H9 (cell line): ENCODE data around the gene EXOC8. TPM values are rescaled to one million over a fixed set of nuclear protein-coding genes. Genes with fewer than 3 reads are reported as not detected.

Source experiments
- DNase-seq: peaks from one replicate; pipeline ENCODE4 v3.0.0-alpha.2; 2017
- H2AFZ ChIP-seq: one replicate; pipeline ENCODE4 v1.6.1; 2013; ENCODE audit warnings: mild to moderate bottlenecking, low read length, control low read depth, moderate library complexity
- H2AK5ac ChIP-seq: 2 replicates; pipeline ENCODE4 v1.6.1; 2013; ENCODE audit warnings: low read length, control low read depth, mixed read lengths; ENCODE audit not compliant: insufficient read length
- H2BK120ac ChIP-seq: one replicate; pipeline ENCODE4 v1.6.1; 2013; ENCODE audit warnings: low read depth, mild to moderate bottlenecking, low read length, control low read depth, inconsistent platforms; ENCODE audit not compliant: poor library complexity, severe bottlenecking
- H2BK12ac ChIP-seq: 2 replicates; pipeline ENCODE4 v1.6.1; 2013; ENCODE audit warnings: low read length, control low read depth, mixed read lengths, low read depth; ENCODE audit not compliant: insufficient read length
- H2BK15ac ChIP-seq: 2 replicates; pipeline ENCODE4 v1.6.1; 2013; ENCODE audit warnings: low read depth, low read length, control low read depth
- H2BK20ac ChIP-seq: one replicate; pipeline ENCODE4 v1.6.1; 2013; ENCODE audit warnings: low read depth, mild to moderate bottlenecking, low read length, control low read depth, inconsistent platforms; ENCODE audit not compliant: poor library complexity, severe bottlenecking
- H2BK5ac ChIP-seq: 2 replicates; pipeline ENCODE4 v1.6.1; 2013; ENCODE audit warnings: low read length, control low read depth, mixed read lengths; ENCODE audit not compliant: insufficient read length
- H3K14ac ChIP-seq: 2 replicates; pipeline ENCODE4 v1.6.1; 2013; ENCODE audit warnings: low read length, control low read depth; ENCODE audit not compliant: insufficient read depth
- H3K18ac ChIP-seq: 2 replicates; pipeline ENCODE4 v1.6.1; 2013; ENCODE audit warnings: low read depth, mild to moderate bottlenecking, mixed read lengths, low read length, control low read depth; ENCODE audit not compliant: insufficient read length
- H3K23ac ChIP-seq: 2 replicates; pipeline ENCODE4 v1.6.1; 2013; ENCODE audit warnings: low read length, control low read depth, mixed read lengths, low read depth; ENCODE audit not compliant: insufficient read length
- H3K23me2 ChIP-seq: 2 replicates; pipeline ENCODE4 v1.6.1; 2013; ENCODE audit warnings: low read depth, mild to moderate bottlenecking, mixed read lengths, low read length, control low read depth; ENCODE audit not compliant: insufficient read length, poor library complexity, severe bottlenecking
- H3K27ac ChIP-seq: 2 replicates; pipeline ENCODE4 v1.5.1; 2013; ENCODE audit warnings: low read length, control low read depth, mixed read lengths, low read depth; ENCODE audit not compliant: insufficient read length
- H3K27me3 ChIP-seq: 2 replicates; pipeline ENCODE4 v1.6.1; 2013; ENCODE audit warnings: low read length, control low read depth, inconsistent platforms; ENCODE audit not compliant: insufficient read depth
- H3K4ac ChIP-seq: 2 replicates; pipeline ENCODE4 v1.6.1; 2013; ENCODE audit warnings: low read depth, mild to moderate bottlenecking, control low read depth, inconsistent platforms, low read length, moderate library complexity
- H3K4me1 ChIP-seq: 2 replicates; pipeline ENCODE4 v1.6.1; 2013; ENCODE audit warnings: low read length, control low read depth, inconsistent platforms; ENCODE audit not compliant: insufficient read depth
- H3K4me2 ChIP-seq: 2 replicates; pipeline ENCODE4 v1.6.1; 2013; ENCODE audit warnings: low read length, control low read depth, mixed read lengths; ENCODE audit not compliant: insufficient read length, insufficient read depth
- H3K56ac ChIP-seq: 2 replicates; pipeline ENCODE4 v1.6.1; 2013; ENCODE audit warnings: low read depth, mild to moderate bottlenecking, mixed read lengths, low read length, control low read depth; ENCODE audit not compliant: insufficient read length
- H3K79me1 ChIP-seq: 2 replicates; pipeline ENCODE4 v1.6.1; 2013; ENCODE audit warnings: low read depth, mild to moderate bottlenecking, moderate library complexity, low read length, control low read depth, inconsistent platforms; ENCODE audit not compliant: insufficient read depth, poor library complexity, severe bottlenecking
- H3K79me2 ChIP-seq: 2 replicates; pipeline ENCODE4 v1.6.1; 2013; ENCODE audit warnings: low read length, control low read depth, inconsistent platforms; ENCODE audit not compliant: insufficient read depth
- H3K9ac ChIP-seq: 2 replicates; pipeline ENCODE4 v1.6.1; 2013; ENCODE audit warnings: low read length, control low read depth, mixed read lengths; ENCODE audit not compliant: insufficient read length; ENCODE audit errors: extremely low read depth
- H3K9me3 ChIP-seq: one replicate; pipeline ENCODE4 v1.6.1; 2013; ENCODE audit warnings: low read depth, low read length, inconsistent platforms; ENCODE audit not compliant: control insufficient read depth
- H3T11ph ChIP-seq: one replicate; pipeline ENCODE4 v1.6.1; 2013; ENCODE audit warnings: mild to moderate bottlenecking, low read length, control low read depth, inconsistent platforms
- H4K20me1 ChIP-seq: one replicate; pipeline ENCODE4 v1.6.1; 2013; ENCODE audit not compliant: control insufficient read depth, insufficient read length, insufficient read depth
- H4K5ac ChIP-seq: 2 replicates; pipeline ENCODE4 v1.6.1; 2013; ENCODE audit warnings: low read depth, mild to moderate bottlenecking, mixed read lengths, low read length, control low read depth; ENCODE audit not compliant: insufficient read length
- H4K8ac ChIP-seq: replicated peaks from 2 replicates; pipeline ENCODE4 v1.6.1; 2013; ENCODE audit warnings: low read length, control low read depth, mixed read lengths, low read depth; ENCODE audit not compliant: insufficient read length
- H4K91ac ChIP-seq: 2 replicates; pipeline ENCODE4 v1.6.1; 2013; ENCODE audit warnings: low read depth, mild to moderate bottlenecking, moderate library complexity, mixed read lengths, low read length, control low read depth; ENCODE audit not compliant: insufficient read length
- H3K27ac Mint-ChIP-seq, 3 experiments: 2 replicates in 2 of 3; 3 replicates in 1 of 3; pipeline ENCODE4 v1.8.0; 2020 to 2021; ENCODE audit warnings: mixed read lengths in 3 of 3, mild to moderate bottlenecking in 1 of 3, moderate library complexity in 1 of 3
- H3K27me3 Mint-ChIP-seq: 2 replicates; pipeline ENCODE4 v1.8.0; 2021; ENCODE audit warnings: low read depth, mild to moderate bottlenecking, moderate library complexity, mixed read lengths
- H3K36me3 Mint-ChIP-seq, 3 experiments: 2 replicates in 2 of 3; 3 replicates in 1 of 3; pipeline ENCODE4 v1.8.0; 2020 to 2021; ENCODE audit warnings: low read depth in 3 of 3, mixed read lengths in 3 of 3; ENCODE audit not compliant: insufficient read depth in 1 of 3
- H3K4me1 Mint-ChIP-seq, 2 experiments: 2 replicates each; pipeline ENCODE4 v1.8.0; 2020; ENCODE audit warnings: mixed read lengths in 2 of 2
- H3K4me3 Mint-ChIP-seq, 2 experiments: 2 replicates in 1 of 2; 3 replicates in 1 of 2; pipeline ENCODE4 v1.8.0; 2020 to 2021; ENCODE audit warnings: mild to moderate bottlenecking in 2 of 2, mixed read lengths in 2 of 2, moderate library complexity in 1 of 2
- H3K9me3 Mint-ChIP-seq, 2 experiments: 2 replicates in 1 of 2; 3 replicates in 1 of 2; pipeline ENCODE4 v1.8.0; 2020; ENCODE audit warnings: mild to moderate bottlenecking in 2 of 2, mixed read lengths in 2 of 2, moderate library complexity in 1 of 2
- WGBS: extraction: QIAGEN DNeasy Blood & Tissue Kit; methylation state at CpG from one replicate; pipeline ENCODE4 v1.1.7; 2013; ENCODE audit warnings: missing lambda C conversion rate, low lambda C conversion rate, mixed read lengths; ENCODE audit not compliant: insufficient read length; ENCODE audit errors: extremely low coverage; 5-methylcytosine and 5-hydroxymethylcytosine counted together
- total RNA-seq: library from RNA; stranded (reverse); gene quantifications from 2 replicates; pipeline ENCODE4 v1.2.1, GENCODE V29; 2021
- TF ChIP-seq, protein P1 (sequence below): fragments of 200-600 bp; sonication (generic); conservative IDR thresholded peaks from 3 replicates; pipeline ENCODE4 v1.8.0; 2021; ENCODE audit warnings: antibody characterized with exemption, mild to moderate bottlenecking

Gene EXOC8
- total RNA-seq, 1 experiment from 2014 or later: 10.8 TPM

DNA sequence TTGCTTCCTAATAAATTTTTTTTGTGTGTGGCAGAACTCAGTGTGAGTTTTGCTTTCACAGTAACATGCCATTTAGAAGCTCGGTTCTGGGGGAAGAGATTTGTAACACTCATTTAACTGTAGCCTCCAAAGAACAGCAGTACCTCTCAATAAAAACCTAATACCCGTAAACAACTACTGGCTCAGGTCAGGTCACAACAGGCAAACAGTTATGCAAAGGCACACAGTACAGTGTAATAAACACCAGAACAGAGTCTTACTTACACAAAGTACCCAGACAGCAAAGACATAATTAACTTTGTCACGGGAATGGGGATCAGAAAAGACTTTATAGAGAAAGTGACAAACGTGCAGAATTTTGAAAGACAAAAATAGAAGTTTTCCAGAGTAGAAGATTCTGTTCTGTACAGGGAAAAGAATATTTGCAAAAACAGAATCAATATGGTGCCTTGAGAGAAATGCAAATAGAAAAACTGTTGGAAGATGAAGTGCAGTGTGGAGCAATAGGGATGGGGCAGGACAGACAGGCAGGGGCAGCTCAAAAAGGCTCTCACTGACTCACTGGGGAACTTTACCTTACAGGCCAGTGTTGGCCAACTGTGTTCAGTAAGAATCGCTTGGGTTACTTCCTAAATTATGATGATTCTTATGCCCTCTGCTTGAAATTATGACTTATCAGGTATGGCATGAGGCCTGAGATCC is 45.7 kb upstream of the EXOC8 start:
- H3K4me3 Mint-ChIP-seq: no peak overlapping the region
- Histone ChIP-seq H3K4ac (no peak overlapping the region), H3K14ac (no peak overlapping the region), H2BK15ac (no peak overlapping the region), H3K4me1 (no peaks in the 10 kb centered on the region), H3K79me1 (no peaks in the 10 kb centered on the region), H3K56ac (no peak overlapping the region), H3K27me3 (no peaks in the 10 kb centered on the region), H3T11ph (no peak overlapping the region), H2AK5ac (no peak overlapping the region), H4K8ac (no peak overlapping the region), H4K20me1 (no peaks in the 10 kb centered on the region), H4K5ac (no peak overlapping the region), H3K79me2 (no peaks in the 10 kb centered on the region), H3K18ac (no peak overlapping the region), H3K23ac (no peak overlapping the region), H3K4me2 (no peak overlapping the region), H3K9me3 (no peaks in the 10 kb centered on the region), H2BK5ac (no peak overlapping the region), H2BK12ac (no peak overlapping the region), H3K27ac (no peak overlapping the region), H3K9ac (no peak overlapping the region), H2BK20ac (no peak overlapping the region), H2BK120ac (no peak overlapping the region), H3K23me2 (no peaks in the 10 kb centered on the region), H4K91ac (no peak overlapping the region), H2AFZ (no peak overlapping the region)
- peaks cover 3 to 4% of the 10 kb centered on the region in 2 experiments; a peak in 2 of 4 replicates for H3K4me1 Mint-ChIP-seq
- WGBS: no CpG with 5 or more reads among the region's 5 CpGs
- H3K9me3 Mint-ChIP-seq: no peaks in the 10 kb centered on the region
- no peaks in the 10 kb centered on the region for H3K27me3 Mint-ChIP-seq
- TF ChIP-seq, protein P1, sequence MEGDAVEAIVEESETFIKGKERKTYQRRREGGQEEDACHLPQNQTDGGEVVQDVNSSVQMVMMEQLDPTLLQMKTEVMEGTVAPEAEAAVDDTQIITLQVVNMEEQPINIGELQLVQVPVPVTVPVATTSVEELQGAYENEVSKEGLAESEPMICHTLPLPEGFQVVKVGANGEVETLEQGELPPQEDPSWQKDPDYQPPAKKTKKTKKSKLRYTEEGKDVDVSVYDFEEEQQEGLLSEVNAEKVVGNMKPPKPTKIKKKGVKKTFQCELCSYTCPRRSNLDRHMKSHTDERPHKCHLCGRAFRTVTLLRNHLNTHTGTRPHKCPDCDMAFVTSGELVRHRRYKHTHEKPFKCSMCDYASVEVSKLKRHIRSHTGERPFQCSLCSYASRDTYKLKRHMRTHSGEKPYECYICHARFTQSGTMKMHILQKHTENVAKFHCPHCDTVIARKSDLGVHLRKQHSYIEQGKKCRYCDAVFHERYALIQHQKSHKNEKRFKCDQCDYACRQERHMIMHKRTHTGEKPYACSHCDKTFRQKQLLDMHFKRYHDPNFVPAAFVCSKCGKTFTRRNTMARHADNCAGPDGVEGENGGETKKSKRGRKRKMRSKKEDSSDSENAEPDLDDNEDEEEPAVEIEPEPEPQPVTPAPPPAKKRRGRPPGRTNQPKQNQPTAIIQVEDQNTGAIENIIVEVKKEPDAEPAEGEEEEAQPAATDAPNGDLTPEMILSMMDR: no peak
- no peak for DNase-seq
- no peak overlapping the region for H3K27ac Mint-ChIP-seq
- no peaks in the 10 kb centered on the region for H3K36me3 Mint-ChIP-seq
